NCI-H2196 treated with DMSO at 0.1 percent for 48 hours (cell line): ENCODE results near the gene NCOA1.
"Not testable (repeated sequence)": the region's sequence is repeated elsewhere in the genome, so short reads cannot be mapped to it uniquely, and the experiment has no call there.

Source experiments
- DNase-seq: peaks from one replicate; lab custom pipeline; 2025; ENCODE audit not compliant: unreplicated experiment; lab: John Stamatoyannopoulos, UW

Gene NCOA1

GRCh38 chr2:24783641-24784040 lies 292.6 kb downstream of the NCOA1 start:
- no peak for DNase-seq

GRCh38 chr2:24785671-24786321 lies 294.7 kb downstream of the NCOA1 start:
- peak; percentile 53 for DNase-seq

- DNase-seq, result no peak
Observed at GRCh38 chr2:24787532-24787931, 296.5 kb downstream of the NCOA1 start.

GRCh38 chr2:24788816-24789215 lies 297.8 kb downstream of the NCOA1 start:
- DNase-seq, result no peak

GRCh38 chr2:24791452-24791851 lies 300.4 kb downstream of the NCOA1 start:
- no peak for DNase-seq

- DNase-seq, result no peak
Observed at GRCh38 chr2:24792542-24792873, 301.5 kb downstream of the NCOA1 start.

GRCh38 chr2:24792874-24793760 lies 302.1 kb downstream of the NCOA1 start, which contains the start of the genes CENPO and PTRHD1:
Gene CENPO (plus strand): TSS chr2:24793425. CDS start chr2:24793920, 495 bp downstream.
Gene PTRHD1 (minus strand): TSS chr2:24793391. CDS start chr2:24793377, 14 bp downstream.
- peak; percentile 92 for DNase-seq

GRCh38 chr2:24793761-24794435 lies 302.8 kb downstream of the NCOA1 start:
- no peak for DNase-seq

GRCh38 chr2:24797644-24798043 lies 306.6 kb downstream of the NCOA1 start:
- no peak for DNase-seq

GRCh38 chr2:24800487-24800886 lies 309.4 kb downstream of the NCOA1 start:
- DNase-seq, result not testable (repeated sequence)

- not testable (repeated sequence) for DNase-seq
Observed at GRCh38 chr2:24805811-24806660, 315.0 kb downstream of the NCOA1 start.

- DNase-seq, result no peak
Observed at GRCh38 chr2:24806661-24807036, 315.6 kb downstream of the NCOA1 start.

- no peak for DNase-seq
Observed at GRCh38 chr2:24809316-24810007, 318.4 kb downstream of the NCOA1 start.

GRCh38 chr2:24813691-24814137 lies 322.7 kb downstream of the NCOA1 start:
- DNase-seq, result no peak

- DNase-seq, result no peak
Observed at GRCh38 chr2:24814516-24814915, 323.5 kb downstream of the NCOA1 start.

GRCh38 chr2:24815171-24815570 lies 324.1 kb downstream of the NCOA1 start:
- no peak for DNase-seq

- DNase-seq, result no peak
Observed at GRCh38 chr2:24816404-24816803, 325.4 kb downstream of the NCOA1 start.

- DNase-seq, result no peak
Observed at GRCh38 chr2:24816884-24817283, 325.8 kb downstream of the NCOA1 start.

GRCh38 chr2:24818721-24819167 lies 327.7 kb downstream of the NCOA1 start:
- DNase-seq, result no peak
